Measurements from ENCODE around the gene CSNK2A2. TPM values are rescaled to one million over a fixed set of nuclear protein-coding genes. Genes with fewer than 3 reads are reported as not detected.

The CSNK2A2 gene
- total and polyA plus RNA-seq, 10 of the 15 experiments (the other 5 are each of a cell fraction or from before 2014, with no cell fraction given), result 17.4 to 79.1 (median 29.4) TPM

- 0 out of 2 replicates have a peak, but pooled peaks have one; percentile 18 for TF ChIP-seq RAD21 (IDR thresholded peaks at IDR 0.05; ENCODE audit: insufficient read depth, low read depth, low read length)
- TF ChIP-seq ASH2L (IDR thresholded peaks at IDR 0.05; ENCODE audit: borderline replicate concordance, low read depth), result no peak
- TF ChIP-seq TCF3 (IDR thresholded peaks at IDR 0.05; ENCODE audit: borderline replicate concordance, insufficient read depth, low read depth, low read length), result no peak
- no peak for TF ChIP-seq FOS (IDR thresholded peaks at IDR 0.05; ENCODE audit: borderline replicate concordance, extremely low read depth, insufficient read length)
- no peak for TF ChIP-seq ZNF687 (IDR thresholded peaks at IDR 0.05)
- no peak for TF ChIP-seq BCL11A (IDR thresholded peaks at IDR 0.05; ENCODE audit: low read depth, low read length)
- no peak for TF ChIP-seq YBX1 (IDR thresholded peaks at IDR 0.05)
- TF ChIP-seq PML (IDR thresholded peaks at IDR 0.05; ENCODE audit: low read length), result no peak
- peak in 1 of 3 experiments; percentile 13; a peak in 1 of 6 replicates for TF ChIP-seq CTCF (IDR thresholded peaks at IDR 0.05 in 2 of 3, conservative IDR thresholded peaks at IDR 0.05 in 1 of 3; ENCODE audit: control insufficient read depth in 2 of 3, extremely low read depth in 1 of 3, insufficient read depth in 1 of 3, low read depth in 3 of 3, low read length in 3 of 3)
- no peak for TF ChIP-seq RFX5 (IDR thresholded peaks at IDR 0.05; ENCODE audit: low read depth, low read length)
- no peak for TF ChIP-seq SUPT20H (IDR thresholded peaks at IDR 0.05; ENCODE audit: borderline replicate concordance, control insufficient read depth, low read depth, low read length)
- TF ChIP-seq IRF5 (IDR thresholded peaks at IDR 0.05; ENCODE audit: borderline replicate concordance), result no peak
- no peak for TF ChIP-seq HDAC6 (IDR thresholded peaks at IDR 0.05; ENCODE audit: unreplicated experiment)
- no peak for TF ChIP-seq NKRF (conservative IDR thresholded peaks at IDR 0.05)
- no peak for TF ChIP-seq CREM (IDR thresholded peaks at IDR 0.05; ENCODE audit: low read depth)
- no peak for TF ChIP-seq ATF7 (IDR thresholded peaks at IDR 0.05; ENCODE audit: low read depth)
- TF ChIP-seq PRDM15 (CRISPR knock-in tag; IDR thresholded peaks at IDR 0.05), result no peak
Observed at GRCh38 chr16:58155839-58156238, 42.1 kb downstream of the CSNK2A2 start (continued).

All from GM12878 (cell line).